Heart left ventricle (tissue), 16 donors: Measurements from ENCODE around the gene OR10H1. TPM values are rescaled to one million over a fixed set of nuclear protein-coding genes. Genes with fewer than 3 reads are reported as not detected.
"Not testable (repeated sequence)": the region's sequence is repeated elsewhere in the genome, so short reads cannot be mapped to it uniquely, and the experiment has no call there.

Experiments
- ATAC-seq, 4 donors: fragments of 200-7000 bp; cut with Tn5 transposase; one replicate each; pipeline ENCODE4 v1.9.1; 2020 to 2022; ENCODE audit warnings: moderate library complexity in 4 of 4, mild to moderate bottlenecking in 3 of 4, moderate number of reproducible peaks in 1 of 4
- DNase-seq, 5 donors: peaks; one replicate each; pipeline ENCODE4 v3.0.0-alpha.2; 2020
- H3K27ac ChIP-seq, 12 donors: fragments of 200-600 bp; sonication (generic) in 4 of 12; one replicate each; pipeline versions ENCODE4 v1.5.0 to v1.8.0; 2016 to 2022; ENCODE audit warnings: mild to moderate bottlenecking in 2 of 12
- H3K27me3 ChIP-seq, 9 donors: fragments of 200-600 bp; sonication (generic) in 2 of 9; one replicate each; pipeline versions ENCODE4 v1.5.1 to v1.8.0; 2016 to 2022; ENCODE audit warnings: mild to moderate bottlenecking in 3 of 9
- H3K36me3 ChIP-seq, 9 donors: fragments of 200-600 bp; sonication (generic) in 2 of 9; one replicate each; pipeline versions ENCODE4 v1.5.0 to v1.8.0; 2018 to 2022; ENCODE audit warnings: mild to moderate bottlenecking in 2 of 9
- H3K4me1 ChIP-seq, 12 donors: fragments of 200-600 bp; sonication (generic) in 4 of 12; one replicate each; pipeline versions ENCODE4 v1.5.0 to v1.8.0; 2016 to 2022; ENCODE audit warnings: mild to moderate bottlenecking in 3 of 12
- H3K4me3 ChIP-seq, 12 donors: fragments of 200-600 bp; sonication (generic) in 4 of 12; one replicate each; pipeline versions ENCODE4 v1.5.0 to v1.8.0; 2017 to 2022; ENCODE audit warnings: mild to moderate bottlenecking in 9 of 12, moderate library complexity in 4 of 12
- H3K9me3 ChIP-seq, 12 donors: fragments of 200-600 bp; sonication (generic) in 4 of 12; one replicate each; pipeline versions ENCODE4 v1.5.0 to v1.8.0; 2016 to 2022; ENCODE audit warnings: mild to moderate bottlenecking in 1 of 12
- CTCF ChIP-seq, 12 donors: fragments of 200-600 bp; sonication (generic) in 4 of 12; IDR thresholded peaks; one replicate each; pipeline versions ENCODE4 v1.5.0 to v1.8.0; 2018 to 2022; ENCODE audit warnings: antibody characterized with exemption in 12 of 12, mild to moderate bottlenecking in 5 of 12
- POLR2A ChIP-seq, 2 donors: fragments of 450-650 bp; IDR thresholded peaks; one replicate each; pipeline ENCODE4 v1.6.1; 2017; ENCODE audit warnings: antibody characterized with exemption in 2 of 2, mild to moderate bottlenecking in 2 of 2, moderate library complexity in 2 of 2
- WGBS, 4 donors: extraction: QIAGEN DNeasy Blood & Tissue Kit in 2 of 4; methylation state at CpG; one replicate each; pipeline versions ENCODE4 v1.1.5 to v1.1.7; 2013 to 2018; 5-methylcytosine and 5-hydroxymethylcytosine counted together
- intact Hi-C, 10 donors: fragments of 100-400 bp; cut with DNase I; formaldehyde crosslinking; loops; one replicate each; pipeline versions ENCODE4 v1.11.1 to v1.14.2; 2022
- polyA plus RNA-seq, 2 donors: library from polyadenylated mRNA; stranded (reverse); fragments of 200-250 nt; gene quantifications; one replicate each; pipeline ENCODE4 v1.2.3, GENCODE V29; 2013
- total RNA-seq, 9 donors: library from RNA; depleted of rRNA in 2 of 9; stranded (reverse); fragments of >200 nt in 2 of 9; fragmentation: NEBNext Ultra II Directional in 3 of 9; extraction: Animal tissue kit (Norgen Biotek cat#: 25700) in 3 of 9; gene quantifications; one replicate each; pipeline versions ENCODE4 v1.1.0 to v1.2.4, GENCODE V29; 2016 to 2023
- donor health status: ischemic (EF 13 %, LVEDD 7.1; RV severe dilation, severe dysfunction).
- donor health status: healthy with polysubstance abuse.
- donor health status: DM: no; HTN: yes; CAD: no.
- donor health status: DM: no; HTN: no; CAD: no.
- donor health status: ischemic (EF 25% LVEDD 6.9; RV normal size, moderate dysfunction).
- donor health status: ischemic (EF 25% LVEDD 5.7; RV mildly dilated, moderate dysfunction).
- donor health status: healthy.
- donor health status: DM: yes; HTN: yes; CAD: no.
- donor health status: ischemic (EF 35%, LVEDD 5.7; RV mildly dilated, moderate dysfunction).
- donor health status: nonischemic (EF 11% LVEDD 7.7; RV severe dilation, severe dysfunction).
- donor health status: DM: yes; HTN: yes; CAD: no.
- donor health status: PGD.
- donor health status: ischemic (EF 29% LVEDD 5.4; RV normal size, mild dysfunction).
- donor health status: nonischemic (EF 23%, LVEDD 6.1; RV moderate dilation, normal function).

The OR10H1 gene
- total and polyA plus RNA-seq, 11 donors = 0.07 TPM; not detected in 10

- ATAC-seq (no peak), DNase-seq (no peak)
- Histone ChIP-seq H3K36me3 (no peaks in the 10 kb centered on the region), H3K4me1 (no peaks in the 10 kb centered on the region), H3K27ac (no peak overlapping the region), H3K4me3 (no peak overlapping the region), H3K27me3 (peaks cover 0 to 36% (median 4%) of the 10 kb centered on the region in 9 donors), H3K9me3 (no peaks in the 10 kb centered on the region)
- 66 to 70% (median 69%) methylated on average over 6 of the region's 6 CpGs for WGBS, 4 donors
- no peak for TF ChIP-seq POLR2A (IDR thresholded peaks at IDR 0.05)
- no peak for TF ChIP-seq CTCF (IDR thresholded peaks at IDR 0.05)
- intact Hi-C loops = loop anchor here in 1 of 10 donors (10.0 kb wide), 1 partner anchor 226 kb away; no protein-coding TSS in a partner anchor
Measured at GRCh38 chr19:15860522-15860921, 45.1 kb upstream of the OR10H1 start.

- no peak overlapping the region for H3K4me3 ChIP-seq
- 75 to 84% (median 76%) methylated on average over 6 of the region's 6 CpGs for WGBS, 4 donors
- TF ChIP-seq CTCF (IDR thresholded peaks at IDR 0.05) (no peak), POLR2A (IDR thresholded peaks at IDR 0.05) (no peak)
- ATAC-seq = no peak
- H3K27ac ChIP-seq = no peak overlapping the region
- no peaks in the 10 kb centered on the region for H3K9me3 ChIP-seq
- no peaks in the 10 kb centered on the region for H3K4me1 ChIP-seq
- H3K27me3 ChIP-seq = peaks cover 0 to 32% (median 4%) of the 10 kb centered on the region in 9 donors
- H3K36me3 ChIP-seq = no peaks in the 10 kb centered on the region
- no peak for DNase-seq
- intact Hi-C loops = no loop called here
Measured at GRCh38 chr19:15859187-15859586, 43.7 kb upstream of the OR10H1 start.

GRCh38 chr19:15850385-15850784 is 34.9 kb upstream of the OR10H1 start:
- peaks cover 0 to 12% (median 0%) of the 10 kb centered on the region in 9 donors for H3K27me3 ChIP-seq
- DNase-seq (no peak), ATAC-seq (no peak)
- no peak overlapping the region for H3K27ac ChIP-seq
- no peaks in the 10 kb centered on the region for H3K4me1 ChIP-seq
- H3K4me3 ChIP-seq = no peak overlapping the region
- H3K36me3 ChIP-seq = no peaks in the 10 kb centered on the region
- intact Hi-C loops = no loop called here
- peaks cover 0 to 6% (median 0%) of the 10 kb centered on the region in 12 donors for H3K9me3 ChIP-seq
- WGBS, 4 donors = 68 to 87% (median 79%) methylated on average over 3 of the region's 3 CpGs
- TF ChIP-seq CTCF (IDR thresholded peaks at IDR 0.05) = no peak
- no peak for TF ChIP-seq POLR2A (IDR thresholded peaks at IDR 0.05)

- intact Hi-C loops = no loop called here
- WGBS, 4 donors = 75 to 100% (median 85%) methylated on average over 1 to 6 of the region's 6 CpGs
- Histone ChIP-seq H3K27ac (no peak overlapping the region), H3K36me3 (no peaks in the 10 kb centered on the region), H3K27me3 (peaks cover 0 to 9% (median 0%) of the 10 kb centered on the region in 9 donors), H3K9me3 (no peaks in the 10 kb centered on the region), H3K4me3 (no peak overlapping the region), H3K4me1 (no peaks in the 10 kb centered on the region)
- TF ChIP-seq POLR2A (IDR thresholded peaks at IDR 0.05) = no peak
- DNase-seq = no peak
- ATAC-seq = no peak
Measured at GRCh38 chr19:15846923-15847322, 31.5 kb upstream of the OR10H1 start.

GRCh38 chr19:15843894-15844222 is 28.4 kb upstream of the OR10H1 start:
- H3K27ac ChIP-seq, H3K36me3 ChIP-seq, H3K4me1 ChIP-seq, H3K9me3 ChIP-seq, intact Hi-C loops, ATAC-seq, H3K27me3 ChIP-seq, H3K4me3 ChIP-seq, DNase-seq: not testable (repeated sequence)
- 54 to 66% (median 64%) methylated on average over 8 of the region's 8 CpGs for WGBS, 4 donors
